Transverse colon (tissue), 4 donors: ENCODE results near the gene HES4. TPM values are rescaled to one million over a fixed set of nuclear protein-coding genes. Genes with fewer than 3 reads are reported as not detected.

Experiments used
- DNase-seq: peaks from one replicate; pipeline ENCODE4 v3.0.0-alpha.2; 2019
- H3K27ac ChIP-seq, 4 donors: fragments of 200-600 bp; sonication (generic); 2 replicates each; pipeline ENCODE4 v1.5.1; 2016 to 2018; ENCODE audit warnings: inconsistent platforms in 4 of 4
- H3K27me3 ChIP-seq: fragments of 200-600 bp; sonication (generic); 2 replicates; pipeline ENCODE4 v1.5.1; 2017; ENCODE audit warnings: inconsistent platforms
- H3K36me3 ChIP-seq, 4 donors: fragments of 200-600 bp; sonication (generic); 2 replicates each; pipeline ENCODE4 v1.5.1; 2017 to 2019; ENCODE audit warnings: inconsistent platforms in 4 of 4
- H3K4me1 ChIP-seq, 4 donors: fragments of 200-600 bp; sonication (generic); 2 replicates each; pipeline ENCODE4 v1.5.1; 2017 to 2020; ENCODE audit warnings: inconsistent platforms in 4 of 4
- H3K4me3 ChIP-seq, 4 donors: fragments of 200-600 bp; sonication (generic); 1 replicate in 1 of 4; 2 replicates in 3 of 4; pipeline versions ENCODE4 v1.5.1 to v1.6.1; 2017 to 2019; ENCODE audit warnings: inconsistent platforms in 4 of 4
- H3K9me3 ChIP-seq, 2 donors: fragments of 200-600 bp; sonication (generic); 2 replicates each; pipeline ENCODE4 v1.5.1; 2017 to 2019; ENCODE audit warnings: inconsistent platforms in 2 of 2
- CTCF ChIP-seq, 5 experiments: fragments of 200-600 bp in 3 of 5; fragments of 450-650 bp in 2 of 5; sonication (generic) in 3 of 5; IDR thresholded peaks; 1 replicate in 2 of 5; 2 replicates in 3 of 5; pipeline ENCODE4 v1.5.1; 2016 to 2017; ENCODE audit warnings: antibody characterized with exemption in 5 of 5, inconsistent platforms in 3 of 5, mild to moderate bottlenecking in 2 of 5, moderate library complexity in 1 of 5
- EP300 ChIP-seq: sonication (generic); formaldehyde crosslinking; IDR thresholded peaks from one replicate; pipeline ENCODE4 v1.6.1; 2017; ENCODE audit warnings: antibody characterized with exemption, low read depth
- POLR2A ChIP-seq: fragments of 450-650 bp; IDR thresholded peaks from one replicate; pipeline ENCODE4 v1.6.1; 2016; ENCODE audit warnings: antibody characterized with exemption, mild to moderate bottlenecking, moderate library complexity
- POLR2AphosphoS5 ChIP-seq, 3 donors: sonication (generic); formaldehyde crosslinking; IDR thresholded peaks; one replicate each; pipeline ENCODE4 v1.6.1; 2016; ENCODE audit warnings: antibody characterized with exemption in 3 of 3
- WGBS, 2 donors: methylation state at CpG; one replicate each; pipeline ENCODE4 v1.1.5; 2018; ENCODE audit warnings: low coverage in 1 of 2; 5-methylcytosine and 5-hydroxymethylcytosine counted together
- in situ Hi-C, 4 donors: fragments of 200-750 bp; cut with MboI; loops; one replicate each; pipeline versions ENCODE4 v1.15.0 to v1.15.1; 2017; ENCODE audit warnings: low sequenced_read_pairs in 3 of 4, low pct_ligation_motif_present in 1 of 4, low pct_unique_long_range_greater_than_20kb in 1 of 4
- intact Hi-C: fragments of 100-400 bp; cut with DNase I; formaldehyde crosslinking; loops from one replicate; pipeline ENCODE4 v1.15.1; 2023; ENCODE audit warnings: low total_unique reads
- total RNA-seq, 4 donors: library from RNA; depleted of rRNA; stranded (reverse); fragments of >200 nt; gene quantifications; one replicate each; pipeline ENCODE4 v1.1.0, GENCODE V29; 2016

Gene HES4
- total RNA-seq, 4 donors from 2014 or later, result 10.8 to 140 (median 15.7) TPM

GRCh38 chr1:1027791-1028190 lies 27.9 kb upstream of the HES4 start:
- Histone ChIP-seq H3K4me3 (no peak overlapping the region), H3K27ac (no peak overlapping the region), H3K27me3 (peaks cover 8% of the 10 kb centered on the region), H3K36me3 (no peaks in the 10 kb centered on the region), H3K4me1 (peaks cover 4 to 10% (median 5%) of the 10 kb centered on the region in 4 donors), H3K9me3 (no peaks in the 10 kb centered on the region)
- in situ Hi-C loops, result no loop called here
- no peak for DNase-seq
- intact Hi-C loops, result no loop called here
- TF ChIP-seq POLR2AphosphoS5 (IDR thresholded peaks at IDR 0.05) (no peak), EP300 (no peak), CTCF (IDR thresholded peaks at IDR 0.05) (no peak), POLR2A (no peak)
- WGBS, 2 donors, result 89% methylated on average over 13 of the region's 17 CpGs; no CpG with 5 or more reads in 1 of the 2 donors

GRCh38 chr1:1026599-1027413 lies 26.9 kb upstream of the HES4 start:
- in situ Hi-C loops (no loop called here), intact Hi-C loops (no loop called here)
- Histone ChIP-seq H3K36me3 (no peaks in the 10 kb centered on the region), H3K9me3 (no peaks in the 10 kb centered on the region), H3K4me1 (peaks cover 0 to 4% (median 0%) of the 10 kb centered on the region in 4 donors), H3K4me3 (no peak overlapping the region), H3K27ac (no peak overlapping the region), H3K27me3 (no peaks in the 10 kb centered on the region)
- TF ChIP-seq POLR2AphosphoS5 (IDR thresholded peaks at IDR 0.05) (no peak), CTCF (IDR thresholded peaks at IDR 0.05) (no peak), EP300 (no peak), POLR2A (no peak)
- 67% methylated on average over 11 of the region's 21 CpGs; no CpG with 5 or more reads in 1 of the 2 donors for WGBS, 2 donors
- no peak for DNase-seq

GRCh38 chr1:1025730-1026129 lies 25.8 kb upstream of the HES4 start:
- no peak overlapping the region for H3K27ac ChIP-seq
- H3K9me3 ChIP-seq, result no peaks in the 10 kb centered on the region
- no peak overlapping the region for H3K4me3 ChIP-seq
- intact Hi-C loops (no loop called here), in situ Hi-C loops (no loop called here)
- DNase-seq, result no peak
- H3K36me3 ChIP-seq, result no peaks in the 10 kb centered on the region
- no peaks in the 10 kb centered on the region for H3K27me3 ChIP-seq
- TF ChIP-seq POLR2A, result no peak
- no peak for TF ChIP-seq POLR2AphosphoS5 (IDR thresholded peaks at IDR 0.05)
- TF ChIP-seq EP300, result no peak
- no peak for TF ChIP-seq CTCF (IDR thresholded peaks at IDR 0.05)
- 82 to 100% methylated on average over 2 to 9 of the region's 10 CpGs for WGBS, 2 donors
- H3K4me1 ChIP-seq, result peaks cover 6 to 14% (median 10%) of the 10 kb centered on the region in 4 donors

- in situ Hi-C loops, result no loop called here
- H3K27me3 ChIP-seq, result no peaks in the 10 kb centered on the region
- intact Hi-C loops, result no loop called here
- H3K4me1 ChIP-seq, result peaks cover 6 to 17% (median 15%) of the 10 kb centered on the region in 4 donors
- no peak for TF ChIP-seq POLR2A
- TF ChIP-seq EP300, result no peak
- no peak for TF ChIP-seq CTCF (IDR thresholded peaks at IDR 0.05)
- TF ChIP-seq POLR2AphosphoS5 (IDR thresholded peaks at IDR 0.05), result no peak
- 74% methylated on average over 25 of the region's 31 CpGs; no CpG with 5 or more reads in 1 of the 2 donors for WGBS, 2 donors
- H3K9me3 ChIP-seq, result no peaks in the 10 kb centered on the region
- no peaks in the 10 kb centered on the region for H3K36me3 ChIP-seq
- DNase-seq, result no peak
- H3K27ac ChIP-seq, result no peak overlapping the region
- no peak overlapping the region for H3K4me3 ChIP-seq
These were observed 25.1 kb upstream of the HES4 start for GRCh38 chr1:1024771-1025699.
